Panc1 (cell line): ENCODE measurements around the gene SLC7A9. TPM values are rescaled to one million over a fixed set of nuclear protein-coding genes. Genes with fewer than 3 reads are reported as not detected.

Experiments used
- ATAC-seq: fragments of 200-7000 bp; cut with Tn5 transposase; 2 replicates; pipeline ENCODE4 v1.9.1; 2020; ENCODE audit warnings: mild to moderate bottlenecking, moderate library complexity
- BruUV-seq: library from RNA; stranded (reverse); fragments of 400-500 nt; replicated peaks from 2 replicates; lab custom pipeline; 2021; lab: Mats Ljungman, UMichigan
- CTCF ChIA-PET: fragments of 300-600 bp; sonication (Branson Sonifier 250); formaldehyde crosslinking; loops from one replicate; lab custom pipeline; 2022; ENCODE audit warnings: antibody characterized with exemption; lab: Charles Lee
- POLR2A ChIA-PET: fragments of 300-600 bp; sonication (Branson Sonifier 250); formaldehyde crosslinking; loops from one replicate; lab custom pipeline; 2022; ENCODE audit warnings: antibody characterized with exemption; lab: Charles Lee
- DNase-seq: peaks from one replicate; pipeline ENCODE4 v3.0.0-alpha.2; 2010; ENCODE audit warnings: low read depth, low spot score
- H3K27ac ChIP-seq: 2 replicates; pipeline ENCODE4 v1.5.1; 2011; ENCODE audit warnings: mild to moderate bottlenecking, low read length, inconsistent platforms
- H3K27me3 ChIP-seq: fragments of 200-500 bp; sonication (Bioruptor generic); 2 replicates; pipeline ENCODE4 v1.6.0; 2014; ENCODE audit warnings: low read length, inconsistent platforms; ENCODE audit not compliant: control insufficient read depth, insufficient read depth
- H3K36me3 ChIP-seq: fragments of 200-500 bp; sonication (Bioruptor generic); 2 replicates; pipeline ENCODE4 v1.5.1; 2014; ENCODE audit warnings: inconsistent platforms, mild to moderate bottlenecking, low read length, moderate library complexity; ENCODE audit not compliant: control insufficient read depth, insufficient read depth
- H3K4me1 ChIP-seq: 2 replicates; pipeline ENCODE4 v1.5.1; 2011; ENCODE audit warnings: inconsistent platforms, mild to moderate bottlenecking, low read length, moderate library complexity; ENCODE audit not compliant: control insufficient read depth, insufficient read depth
- H3K4me3 ChIP-seq, 2 experiments: 2 replicates each; pipeline ENCODE4 v1.5.1; 2011 to 2012; ENCODE audit warnings: low read depth in 2 of 2, low read length in 2 of 2, mild to moderate bottlenecking in 2 of 2, inconsistent platforms in 1 of 2, moderate library complexity in 1 of 2
- H3K9me3 ChIP-seq: fragments of 200-500 bp; sonication (Bioruptor generic); 2 replicates; pipeline ENCODE4 v1.5.1; 2014; ENCODE audit warnings: low read depth, mild to moderate bottlenecking, inconsistent platforms, low read length, moderate library complexity; ENCODE audit not compliant: control insufficient read depth, insufficient read depth
- CTCF ChIP-seq: fragments of 450-650 bp; IDR thresholded peaks from 2 replicates; pipeline ENCODE4 v1.5.1; 2017; ENCODE audit warnings: mild to moderate bottlenecking
- POLR2AphosphoS5 ChIP-seq: IDR thresholded peaks from 2 replicates; pipeline ENCODE4 v1.6.1; 2012; ENCODE audit warnings: mild to moderate bottlenecking, low read depth, low read length, moderate library complexity
- REST ChIP-seq, 2 experiments: IDR thresholded peaks; 2 replicates each; pipeline ENCODE4 v1.6.1; 2011 to 2012; ENCODE audit warnings: low read depth in 2 of 2, control low read depth in 1 of 2, low read length in 1 of 2, mild to moderate bottlenecking in 1 of 2, moderate library complexity in 1 of 2; ENCODE audit not compliant: insufficient read depth in 1 of 2
- SIN3A ChIP-seq: IDR thresholded peaks from 2 replicates; pipeline ENCODE4 v1.6.1; 2012; ENCODE audit warnings: low read depth, mild to moderate bottlenecking, low read length, moderate library complexity, borderline replicate concordance; ENCODE audit not compliant: insufficient read depth
- TCF7L2 ChIP-seq: IDR thresholded peaks from 2 replicates; pipeline ENCODE4 v1.6.1; 2011; ENCODE audit warnings: mild to moderate bottlenecking, low read depth, low read length, inconsistent platforms
- in situ Hi-C: cut with HindIII; loops from 2 replicates; pipeline ENCODE4 v1.10.0; 2016; ENCODE audit warnings: low sequenced_read_pairs, low pct_unique_long_range_greater_than_20kb
- intact Hi-C: fragments of 100-400 bp; cut with micrococcal nuclease; formaldehyde crosslinking; loops from one replicate; pipeline ENCODE4 v1.10.0; 2022; ENCODE audit not compliant: unreplicated experiment
- total RNA-seq: library from RNA; stranded (reverse); gene quantifications from one replicate; pipeline ENCODE4 v1.2.1, GENCODE V29; 2021; ENCODE audit not compliant: unreplicated experiment

Gene SLC7A9
- total RNA-seq, 1 experiment from 2014 or later = 0.28 TPM

GRCh38 chr19:32809754-32810153 lies 59.8 kb downstream of the SLC7A9 start:
- no peak for ATAC-seq
- DNase-seq = no peak
- ChIA-PET POLR2A (no interaction called here), CTCF (no interaction called here)
- in situ Hi-C loops (no loop called here), intact Hi-C loops (no loop called here)
- TF ChIP-seq SIN3A (no peak), POLR2AphosphoS5 (no peak), TCF7L2 (no peak), REST (IDR thresholded peaks at IDR 0.05; ENCODE audit: insufficient read depth in 1 of 2, low read depth in 2 of 2, low read length in 1 of 2) (no peak), CTCF (no peak)
- Histone ChIP-seq H3K27ac (no peak overlapping the region), H3K27me3 (no peaks in the 10 kb centered on the region), H3K4me1 (no peaks in the 10 kb centered on the region), H3K9me3 (no peaks in the 10 kb centered on the region), H3K4me3 (no peak overlapping the region), H3K36me3 (no peaks in the 10 kb centered on the region)
- BruUV-seq = no TSS peak

GRCh38 chr19:32809254-32809653 lies 60.3 kb downstream of the SLC7A9 start:
- H3K4me1 ChIP-seq = no peaks in the 10 kb centered on the region
- DNase-seq = no peak
- H3K4me3 ChIP-seq = no peak overlapping the region
- BruUV-seq = no TSS peak
- POLR2A ChIA-PET = no interaction called here
- peak; percentile 82 for ATAC-seq
- in situ Hi-C loops = no loop called here
- TF ChIP-seq POLR2AphosphoS5 (no peak), CTCF (no peak), TCF7L2 (no peak), SIN3A (no peak), REST (IDR thresholded peaks at IDR 0.05; ENCODE audit: insufficient read depth in 1 of 2, low read depth in 2 of 2, low read length in 1 of 2) (no peak)
- no peaks in the 10 kb centered on the region for H3K9me3 ChIP-seq
- CTCF ChIA-PET = no interaction called here
- intact Hi-C loops = no loop called here
- H3K27me3 ChIP-seq = no peaks in the 10 kb centered on the region
- no peak overlapping the region for H3K27ac ChIP-seq
- H3K36me3 ChIP-seq = no peaks in the 10 kb centered on the region
